Sigmoid colon (tissue), 7 donors: ENCODE results near the gene CFAP97D1. TPM values are rescaled to one million over a fixed set of nuclear protein-coding genes. Genes with fewer than 3 reads are reported as not detected.

Experiments
- DNase-seq: peaks from one replicate; pipeline ENCODE4 v3.0.0-alpha.2; 2019
- H3K27ac ChIP-seq, 4 donors: fragments of 200-600 bp; sonication (generic); one replicate each; pipeline ENCODE4 v1.5.1; 2016 to 2019; ENCODE audit warnings: mild to moderate bottlenecking in 1 of 4
- H3K27me3 ChIP-seq, 3 donors: fragments of 200-600 bp; sonication (generic); one replicate each; pipeline ENCODE4 v1.5.1; 2019; ENCODE audit warnings: mild to moderate bottlenecking in 1 of 3
- H3K36me3 ChIP-seq, 4 donors: fragments of 200-600 bp; sonication (generic); one replicate each; pipeline ENCODE4 v1.5.1; 2016 to 2019
- H3K4me1 ChIP-seq, 4 donors: fragments of 200-600 bp; sonication (generic); one replicate each; pipeline ENCODE4 v1.5.1; 2017 to 2019
- H3K4me3 ChIP-seq, 4 donors: fragments of 200-600 bp; sonication (generic); one replicate each; pipeline ENCODE4 v1.5.1; 2017 to 2019; ENCODE audit warnings: mild to moderate bottlenecking in 2 of 4, moderate library complexity in 1 of 4
- H3K9me3 ChIP-seq, 4 donors: fragments of 200-600 bp in 3 of 4; sonication (generic) in 3 of 4; one replicate each; pipeline versions ENCODE4 v1.5.1 to v1.6.1; 2013 to 2019
- CTCF ChIP-seq, 4 experiments: fragments of 450-650 bp in 3 of 4; fragments of 200-600 bp in 1 of 4; IDR thresholded peaks; one replicate each; pipeline ENCODE4 v1.5.1; 2016 to 2019; ENCODE audit warnings: antibody characterized with exemption in 4 of 4, mild to moderate bottlenecking in 3 of 4, moderate library complexity in 2 of 4
- EP300 ChIP-seq, 4 donors: sonication (generic); formaldehyde crosslinking; IDR thresholded peaks; one replicate each; pipeline ENCODE4 v1.6.1; 2017; ENCODE audit warnings: antibody characterized with exemption in 4 of 4
- POLR2A ChIP-seq, 2 donors: fragments of 450-650 bp; IDR thresholded peaks; one replicate each; pipeline ENCODE4 v1.6.1; 2016; ENCODE audit warnings: antibody characterized with exemption in 2 of 2, mild to moderate bottlenecking in 2 of 2, moderate library complexity in 2 of 2
- POLR2AphosphoS5 ChIP-seq, 4 donors: sonication (generic); formaldehyde crosslinking; IDR thresholded peaks; one replicate each; pipeline ENCODE4 v1.6.1; 2017; ENCODE audit warnings: antibody characterized with exemption in 4 of 4
- WGBS, 2 donors: extraction: QIAGEN DNeasy Blood & Tissue Kit; methylation state at CpG; one replicate each; pipeline ENCODE4 v1.1.7; 2013; 5-methylcytosine and 5-hydroxymethylcytosine counted together
- intact Hi-C: fragments of 100-400 bp; cut with DNase I; formaldehyde crosslinking; loops from one replicate; pipeline ENCODE4 v1.15.1; 2023
- polyA plus RNA-seq, 3 donors: library from polyadenylated mRNA; stranded (reverse); fragments of 200-250 nt; gene quantifications; one replicate each; pipeline ENCODE4 v1.2.3, GENCODE V29; 2013
- total RNA-seq, 4 donors: library from RNA; depleted of rRNA; stranded (reverse); fragments of >200 nt; gene quantifications; one replicate each; pipeline ENCODE4 v1.1.0, GENCODE V29; 2016
- donor health status: healthy with polysubstance abuse.
- donor health status: Bipolar disorder and iron deficiency.
- donor health status: healthy.

CFAP97D1 gene
- total and polyA plus RNA-seq, 7 donors = not detected

- Histone ChIP-seq H3K27ac (peak overlapping the region in 2 of 4 donors; percentile 41 to 58), H3K36me3 (peaks cover 0 to 38% (median 2%) of the 10 kb centered on the region in 4 donors), H3K4me1 (peaks cover 0 to 14% (median 5%) of the 10 kb centered on the region in 4 donors), H3K9me3 (no peaks in the 10 kb centered on the region), H3K4me3 (no peak overlapping the region), H3K27me3 (no peaks in the 10 kb centered on the region)
- WGBS, 2 donors = 79 to 90% methylated on average over 5 of the region's 5 CpGs
- no peak for TF ChIP-seq POLR2AphosphoS5 (IDR thresholded peaks at IDR 0.05)
- TF ChIP-seq EP300 (IDR thresholded peaks at IDR 0.05) = no peak
- TF ChIP-seq CTCF (IDR thresholded peaks at IDR 0.05) = no peak
- TF ChIP-seq POLR2A (IDR thresholded peaks at IDR 0.05) = no peak
- peak; percentile 55 for DNase-seq
- intact Hi-C loops = no loop called here
Observed at GRCh38 chr17:43822570-43823190, 42.4 kb downstream of the CFAP97D1 start.

GRCh38 chr17:43823350-43824084, 43.3 kb downstream of the CFAP97D1 start:
- Histone ChIP-seq H3K27ac (peak overlapping the region in 2 of 4 donors; percentile 41 to 58), H3K4me1 (peaks cover 0 to 14% (median 5%) of the 10 kb centered on the region in 4 donors), H3K9me3 (no peaks in the 10 kb centered on the region), H3K27me3 (no peaks in the 10 kb centered on the region), H3K36me3 (peaks cover 0 to 41% (median 5%) of the 10 kb centered on the region in 4 donors), H3K4me3 (no peak overlapping the region)
- peak; percentile 63 for DNase-seq
- TF ChIP-seq EP300 (IDR thresholded peaks at IDR 0.05) = no peak
- TF ChIP-seq CTCF (IDR thresholded peaks at IDR 0.05) = no peak
- TF ChIP-seq POLR2AphosphoS5 (IDR thresholded peaks at IDR 0.05) = no peak
- no peak for TF ChIP-seq POLR2A (IDR thresholded peaks at IDR 0.05)
- 72 to 83% methylated on average over 10 of the region's 10 CpGs for WGBS, 2 donors
- intact Hi-C loops = no loop called here

GRCh38 chr17:43825567-43825966, 45.3 kb downstream of the CFAP97D1 start:
- 94% methylated on average over 12 of the region's 12 CpGs for WGBS, 2 donors
- intact Hi-C loops = no loop called here
- Histone ChIP-seq H3K4me3 (no peak overlapping the region), H3K4me1 (peaks cover 0 to 14% (median 5%) of the 10 kb centered on the region in 4 donors), H3K27ac (no peak overlapping the region), H3K36me3 (peaks cover 0 to 56% (median 10%) of the 10 kb centered on the region in 4 donors), H3K9me3 (no peaks in the 10 kb centered on the region), H3K27me3 (no peaks in the 10 kb centered on the region)
- DNase-seq = peak; percentile 41
- TF ChIP-seq POLR2A (IDR thresholded peaks at IDR 0.05) (no peak), POLR2AphosphoS5 (IDR thresholded peaks at IDR 0.05) (no peak), EP300 (IDR thresholded peaks at IDR 0.05) (no peak)

GRCh38 chr17:43826206-43826605, 46.0 kb downstream of the CFAP97D1 start:
- intact Hi-C loops = no loop called here
- H3K27ac ChIP-seq = no peak overlapping the region
- peak; percentile 12 for DNase-seq
- TF ChIP-seq POLR2AphosphoS5 (IDR thresholded peaks at IDR 0.05) (no peak), POLR2A (IDR thresholded peaks at IDR 0.05) (no peak), CTCF (IDR thresholded peaks at IDR 0.05) (no peak), EP300 (IDR thresholded peaks at IDR 0.05) (no peak)
- H3K9me3 ChIP-seq = no peaks in the 10 kb centered on the region
- peaks cover 0 to 52% (median 10%) of the 10 kb centered on the region in 4 donors for H3K36me3 ChIP-seq
- no peak overlapping the region for H3K4me3 ChIP-seq
- H3K27me3 ChIP-seq = no peaks in the 10 kb centered on the region
- peaks cover 0 to 14% (median 5%) of the 10 kb centered on the region in 4 donors for H3K4me1 ChIP-seq
- WGBS, 2 donors = 94 to 95% methylated on average over 7 of the region's 7 CpGs

- Histone ChIP-seq H3K27ac (no peak overlapping the region), H3K4me3 (no peak overlapping the region), H3K36me3 (peaks cover 0 to 52% (median 10%) of the 10 kb centered on the region in 4 donors), H3K27me3 (no peaks in the 10 kb centered on the region), H3K9me3 (no peaks in the 10 kb centered on the region), H3K4me1 (peaks cover 0 to 25% (median 16%) of the 10 kb centered on the region in 4 donors)
- no peak for DNase-seq
- 94 to 97% methylated on average over 9 of the region's 9 CpGs for WGBS, 2 donors
- TF ChIP-seq POLR2A (IDR thresholded peaks at IDR 0.05) = no peak
- no peak for TF ChIP-seq EP300 (IDR thresholded peaks at IDR 0.05)
- TF ChIP-seq POLR2AphosphoS5 (IDR thresholded peaks at IDR 0.05) = no peak
- no peak for TF ChIP-seq CTCF (IDR thresholded peaks at IDR 0.05)
- intact Hi-C loops = no loop called here
Observed at GRCh38 chr17:43827596-43827995, 47.4 kb downstream of the CFAP97D1 start.
